MG63 (cell line): Measurements from ENCODE around the gene GMPPB. TPM values are rescaled to one million over a fixed set of nuclear protein-coding genes. Genes with fewer than 3 reads are reported as not detected.
"Not testable (repeated sequence)": the region's sequence is repeated elsewhere in the genome, so short reads cannot be mapped to it uniquely, and the experiment has no call there.

Experiments
- DNase-seq: peaks from one replicate; pipeline ENCODE4 v3.0.0-alpha.2; 2020
- H3K27me3 ChIP-seq: fragments of 250-450 bp; sonication (Bioruptor Pico); 2 replicates; pipeline ENCODE4 v1.5.1; 2020; ENCODE audit warnings: mild to moderate bottlenecking, moderate library complexity
- H3K36me3 ChIP-seq: fragments of 250-450 bp; sonication (Bioruptor Pico); 2 replicates; pipeline ENCODE4 v1.5.1; 2020; ENCODE audit warnings: mild to moderate bottlenecking, moderate library complexity
- H3K4me3 ChIP-seq: fragments of 250-450 bp; sonication (Bioruptor Pico); 2 replicates; pipeline ENCODE4 v1.5.1; 2020; ENCODE audit warnings: mild to moderate bottlenecking, moderate library complexity
- H3K9me3 ChIP-seq: fragments of 250-450 bp; sonication (Bioruptor Pico); 2 replicates; pipeline ENCODE4 v1.5.1; 2020; ENCODE audit warnings: mild to moderate bottlenecking, moderate library complexity
- total RNA-seq: library from RNA; depleted of rRNA; stranded (reverse); fragments of >200 nt; shearing (Covaris generic); gene quantifications from 2 replicates; pipeline ENCODE4 v1.2.3, GENCODE V29; 2014; ENCODE audit warnings: low replicate concordance

GMPPB gene
- total RNA-seq, 1 experiment from 2014 or later, result 19.4 TPM

GRCh38 chr3:49688338-49689045, 35.3 kb downstream of the GMPPB start:
- not testable (repeated sequence) for H3K27me3 ChIP-seq
- H3K4me3 ChIP-seq, result peak overlapping the region; percentile 86

GRCh38 chr3:49687424-49687795, 36.3 kb downstream of the GMPPB start:
- H3K4me3 ChIP-seq, H3K36me3 ChIP-seq, H3K27me3 ChIP-seq, DNase-seq, H3K9me3 ChIP-seq: not testable (repeated sequence)

More at GRCh38 chr3:49688338-49689045, 35.3 kb downstream of the GMPPB start:
- H3K36me3 ChIP-seq, DNase-seq, H3K9me3 ChIP-seq: not testable (repeated sequence)

GRCh38 chr3:49686769-49687423, 36.9 kb downstream of the GMPPB start:
- DNase-seq, H3K4me3 ChIP-seq, H3K27me3 ChIP-seq, H3K9me3 ChIP-seq, H3K36me3 ChIP-seq: not testable (repeated sequence)

- not testable (repeated sequence) for H3K27me3 ChIP-seq, H3K36me3 ChIP-seq, H3K4me3 ChIP-seq, DNase-seq, H3K9me3 ChIP-seq
These were observed 37.4 kb downstream of the GMPPB start for GRCh38 chr3:49686346-49686745.

- not testable (repeated sequence) for DNase-seq, H3K9me3 ChIP-seq, H3K27me3 ChIP-seq, H3K4me3 ChIP-seq, H3K36me3 ChIP-seq
These were observed 37.9 kb downstream of the GMPPB start for GRCh38 chr3:49685846-49686245.

- DNase-seq, H3K4me3 ChIP-seq, H3K27me3 ChIP-seq, H3K36me3 ChIP-seq, H3K9me3 ChIP-seq: not testable (repeated sequence)
These were observed 38.6 kb downstream of the GMPPB start for GRCh38 chr3:49685103-49685502.

GRCh38 chr3:49684453-49684852, 39.3 kb downstream of the GMPPB start:
- H3K27me3 ChIP-seq, H3K4me3 ChIP-seq, DNase-seq, H3K36me3 ChIP-seq, H3K9me3 ChIP-seq: not testable (repeated sequence)

- Histone ChIP-seq H3K4me3 (no peak overlapping the region), H3K36me3 (no peaks in the 10 kb centered on the region), H3K9me3 (no peaks in the 10 kb centered on the region), H3K27me3 (no peaks in the 10 kb centered on the region)
- DNase-seq, result no peak
These were observed 40.6 kb downstream of the GMPPB start for GRCh38 chr3:49683162-49683561.

- Histone ChIP-seq H3K36me3 (no peaks in the 10 kb centered on the region), H3K4me3 (no peak overlapping the region), H3K9me3 (no peaks in the 10 kb centered on the region), H3K27me3 (no peaks in the 10 kb centered on the region)
- no peak for DNase-seq
These were observed 42.2 kb downstream of the GMPPB start for GRCh38 chr3:49681543-49681942.

- H3K9me3 ChIP-seq, result no peaks in the 10 kb centered on the region
- no peaks in the 10 kb centered on the region for H3K36me3 ChIP-seq
- DNase-seq, result no peak
- H3K27me3 ChIP-seq, result no peaks in the 10 kb centered on the region
- no peak overlapping the region for H3K4me3 ChIP-seq
These were observed 42.6 kb downstream of the GMPPB start for GRCh38 chr3:49681232-49681522.

GRCh38 chr3:49680493-49681231, 43.1 kb downstream of the GMPPB start:
- Histone ChIP-seq H3K4me3 (no peak overlapping the region), H3K9me3 (no peaks in the 10 kb centered on the region), H3K36me3 (no peaks in the 10 kb centered on the region), H3K27me3 (no peaks in the 10 kb centered on the region)
- DNase-seq, result no peak

GRCh38 chr3:49675912-49676311, 47.8 kb downstream of the GMPPB start:
- Histone ChIP-seq H3K36me3 (no peaks in the 10 kb centered on the region), H3K27me3 (no peaks in the 10 kb centered on the region), H3K4me3 (no peak overlapping the region), H3K9me3 (no peaks in the 10 kb centered on the region)
- no peak for DNase-seq

GRCh38 chr3:49674497-49674983, 49.2 kb downstream of the GMPPB start:
- DNase-seq, result no peak
- H3K36me3 ChIP-seq, result no peaks in the 10 kb centered on the region

GRCh38 chr3:49673715-49674496, 49.8 kb downstream of the GMPPB start, which contains the start of gene APEH:
TSS of gene APEH (plus strand) at chr3:49674351. CDS start at chr3:49674402, 51 bp downstream.
- Histone ChIP-seq H3K4me3 (peak within 1 kb of the TSS; percentile 77), H3K36me3 (no peaks in the 10 kb centered on the region), H3K27me3 (no peaks in the 10 kb centered on the region), H3K9me3 (no peaks in the 10 kb centered on the region)
- DNase-seq, result peak; percentile 93

More at GRCh38 chr3:49674497-49674983, 49.2 kb downstream of the GMPPB start:
- H3K27me3 ChIP-seq, result no peaks in the 10 kb centered on the region
- no peaks in the 10 kb centered on the region for H3K9me3 ChIP-seq
- H3K4me3 ChIP-seq, result peak overlapping the region; percentile 77

- no peak for DNase-seq
- peak overlapping the region; percentile 77 for H3K4me3 ChIP-seq
- no peaks in the 10 kb centered on the region for H3K36me3 ChIP-seq
- no peaks in the 10 kb centered on the region for H3K9me3 ChIP-seq
- no peaks in the 10 kb centered on the region for H3K27me3 ChIP-seq
These were observed 50.5 kb downstream of the GMPPB start for GRCh38 chr3:49673121-49673714.
